Endothelial cell of hepatic sinusoid (primary cell): Measurements from ENCODE around the gene SNCA.

Experiments
- in situ Hi-C: cut with HindIII; loops from 2 replicates; pipeline ENCODE4 v1.10.0; 2017; ENCODE audit warnings: low sequenced_read_pairs

Gene SNCA

GRCh38 chr4:89712827-89713226, 124.1 kb downstream of the SNCA start:
- in situ Hi-C loops: no loop called here

- in situ Hi-C loops: no loop called here
Measured at GRCh38 chr4:89712141-89712540, 124.8 kb downstream of the SNCA start.

DNA sequence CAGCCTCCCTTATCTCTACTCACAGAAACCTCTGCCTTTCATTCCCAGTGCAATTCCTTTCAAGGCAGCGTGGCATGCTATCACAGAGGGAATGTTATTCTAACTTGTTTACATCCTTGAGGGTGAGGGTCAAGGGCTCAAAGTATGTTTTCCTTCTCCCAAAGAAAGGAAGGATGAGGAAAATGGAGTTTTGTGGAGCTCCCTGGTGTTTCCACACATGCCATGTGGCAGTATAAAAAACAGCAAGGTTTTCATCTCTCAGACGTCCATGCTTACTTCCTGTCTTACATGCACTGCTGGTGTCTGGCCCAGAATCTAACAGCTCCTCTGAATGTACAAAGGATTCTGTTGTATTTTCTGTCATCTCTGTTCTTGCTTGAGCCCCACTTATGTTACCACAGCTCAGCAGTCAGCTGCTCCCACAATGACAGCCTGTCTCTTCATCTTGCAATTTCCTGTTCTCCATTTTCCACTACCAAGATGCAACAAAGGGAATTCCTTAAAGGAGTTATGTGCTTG, 128.0 kb downstream of the SNCA start:
- in situ Hi-C loops: no loop called here

- in situ Hi-C loops: no loop called here
Measured at GRCh38 chr4:89707467-89707866, 129.5 kb downstream of the SNCA start.

- in situ Hi-C loops: no loop called here
Measured at GRCh38 chr4:89704651-89705395, 132.1 kb downstream of the SNCA start.

DNA sequence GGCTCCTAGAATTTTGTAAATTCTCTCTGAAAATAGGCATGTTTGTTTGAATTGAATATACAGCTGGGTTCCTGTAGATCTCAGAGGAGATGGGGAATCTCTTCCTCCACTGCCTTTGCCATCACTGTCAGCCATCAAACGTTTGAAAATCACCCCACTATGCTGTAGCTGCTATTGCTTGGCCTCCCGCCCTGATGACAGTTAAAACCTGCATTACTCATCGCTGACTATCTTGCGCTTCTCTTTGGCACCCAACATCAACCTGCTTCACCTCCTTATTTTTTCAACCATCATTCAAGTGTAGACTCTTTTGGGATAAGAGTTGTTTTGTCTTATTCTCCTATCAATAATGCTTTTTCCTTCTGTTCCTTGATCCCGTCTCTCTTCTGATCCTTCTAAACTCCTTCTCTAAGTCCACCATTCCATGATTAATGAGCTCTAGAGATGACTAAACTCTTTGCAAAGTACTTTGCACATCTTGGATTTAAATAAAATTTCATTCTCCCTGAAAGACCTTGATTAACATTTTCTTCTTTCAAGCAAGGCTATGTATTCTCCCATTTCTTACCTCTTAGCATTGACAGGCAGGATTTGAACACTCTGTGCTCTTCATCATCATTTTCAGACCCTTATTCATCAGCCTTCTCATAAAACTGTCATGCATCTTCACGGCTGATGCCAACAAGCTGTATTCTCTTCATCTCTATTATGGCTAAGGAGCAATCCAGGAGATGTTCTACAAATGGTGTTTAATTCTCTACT, 133.0 kb downstream of the SNCA start:
- in situ Hi-C loops: no loop called here

DNA sequence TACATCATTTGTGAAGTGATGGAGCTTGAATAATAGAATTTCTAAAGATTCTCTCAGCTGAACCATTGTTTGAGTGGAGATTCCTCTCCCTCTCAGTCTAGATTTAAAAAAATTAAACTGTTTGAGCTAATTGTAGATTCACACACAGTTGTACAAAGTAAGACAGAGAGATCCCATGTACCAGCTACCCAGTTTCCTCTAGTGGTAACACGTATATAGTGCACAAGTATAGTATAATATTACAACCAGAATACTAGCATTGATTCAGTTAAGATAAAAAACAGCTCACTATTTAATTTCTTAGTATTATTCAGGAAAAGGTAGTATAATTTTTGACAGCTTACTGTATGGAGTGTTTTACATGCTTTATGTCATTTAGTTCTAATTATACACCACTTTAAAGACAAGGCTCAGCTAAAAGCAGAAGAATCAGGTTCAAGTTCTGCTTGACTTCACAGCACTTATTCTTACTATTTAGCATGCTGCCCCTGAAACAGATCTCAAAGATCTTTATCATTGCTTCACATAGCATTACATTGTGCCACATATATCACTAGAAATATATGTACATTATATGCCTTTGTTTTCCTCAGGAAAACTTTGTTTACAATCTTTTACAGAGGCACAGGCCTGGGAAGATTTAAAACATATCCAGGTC, 136.1 kb downstream of the SNCA start:
- in situ Hi-C loops: no loop called here

DNA sequence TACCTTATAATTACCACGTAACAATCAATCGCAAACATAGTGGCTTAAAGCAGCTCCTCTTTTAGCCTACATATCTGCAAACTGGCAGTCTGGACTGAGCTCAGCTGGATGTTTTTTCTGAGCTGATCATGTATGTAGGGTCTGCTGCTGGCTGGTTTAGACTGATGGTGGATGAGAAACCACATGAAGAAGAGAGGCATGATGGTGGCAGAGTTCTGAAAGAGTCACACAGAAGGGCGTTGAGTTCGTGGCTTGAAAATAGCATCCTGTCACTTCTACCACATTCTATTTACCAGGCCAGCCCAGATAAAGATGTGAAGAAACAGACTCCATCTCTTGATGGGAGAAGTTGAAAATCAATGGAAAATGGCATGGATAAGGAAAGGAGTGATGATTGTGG, 151.3 kb downstream of the SNCA start:
- in situ Hi-C loops: no loop called here

GRCh38 chr4:89685277-89685676, 151.7 kb downstream of the SNCA start:
- in situ Hi-C loops: no loop called here

- in situ Hi-C loops: no loop called here
Measured at GRCh38 chr4:89684536-89684935, 152.4 kb downstream of the SNCA start.

DNA sequence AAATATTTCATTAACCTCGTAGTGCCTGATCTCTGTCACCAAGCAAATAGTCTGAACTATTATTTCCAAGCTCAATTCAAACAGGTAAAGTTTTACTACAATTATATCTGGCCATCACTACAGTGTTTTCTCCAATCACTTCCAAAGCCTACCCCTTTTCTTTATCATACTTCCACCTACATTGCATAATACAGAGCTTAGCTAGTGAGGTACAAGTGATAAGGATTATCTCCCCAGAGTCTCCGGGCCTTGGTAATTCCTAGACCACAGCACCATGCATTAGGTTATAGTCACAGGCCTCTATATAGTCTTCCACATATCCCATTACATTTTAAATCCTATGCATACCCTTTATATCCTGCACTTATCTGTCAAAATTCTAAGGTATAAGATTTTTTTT, 154.2 kb downstream of the SNCA start:
- in situ Hi-C loops: no loop called here

DNA sequence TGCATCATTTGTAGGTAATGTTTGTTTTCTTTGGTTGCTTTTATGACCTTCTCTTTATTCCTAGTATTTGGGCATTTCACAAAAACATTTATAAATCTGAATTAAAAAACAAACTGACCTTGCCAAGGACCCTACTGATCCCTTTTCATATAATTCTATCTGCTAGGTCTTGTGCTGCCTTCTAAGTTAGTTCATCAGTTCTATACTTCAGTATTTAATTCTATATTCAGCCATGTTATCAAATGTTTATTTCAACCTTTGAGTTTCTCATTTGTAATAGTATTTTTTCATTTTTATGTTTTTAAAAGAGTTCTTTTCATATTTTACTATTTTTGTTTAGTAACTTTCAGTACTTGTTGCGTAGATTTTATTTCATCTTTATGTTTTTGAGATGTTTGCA, 155.3 kb downstream of the SNCA start:
- in situ Hi-C loops: no loop called here

GRCh38 chr4:89681219-89681618, 155.7 kb downstream of the SNCA start:
- in situ Hi-C loops: no loop called here

- in situ Hi-C loops: loop anchor here (25.0 kb wide), 1 partner anchor 187 kb away; no protein-coding TSS in a partner anchor
Measured at GRCh38 chr4:89674876-89675459, 162.0 kb downstream of the SNCA start.
